Measurements from ENCODE around the gene HSPA6.
"Not testable (repeated sequence)": the region's sequence is repeated elsewhere in the genome, so short reads cannot be mapped to it uniquely, and the experiment has no call there.

DNA sequence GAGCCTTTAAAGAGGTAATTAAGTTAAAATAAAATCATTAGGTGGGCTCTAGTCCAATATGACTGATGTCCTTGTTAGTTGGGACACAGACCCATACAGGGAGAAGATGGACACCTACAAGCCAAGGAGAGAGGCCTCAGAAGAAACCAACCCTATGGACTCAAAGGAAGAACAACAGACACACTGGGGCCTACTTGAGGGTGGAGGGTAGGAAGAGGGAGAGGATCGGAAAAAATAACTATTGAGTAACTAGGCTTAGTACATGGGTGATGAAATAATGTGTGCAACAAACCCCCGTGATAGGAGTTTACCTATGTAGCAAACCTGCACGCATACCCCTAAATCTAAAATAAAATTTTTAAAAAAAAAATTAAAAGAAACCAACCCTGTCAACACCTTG lies 30.0 kb downstream of the HSPA6 start:
- not testable (repeated sequence) for TF ChIP-seq TAF1 (IDR thresholded peaks at IDR 0.05; ENCODE audit: borderline replicate concordance, low read depth, low read length); POLR2A (IDR thresholded peaks at IDR 0.05; ENCODE audit: low read depth, low read length); POLR2AphosphoS5 (IDR thresholded peaks at IDR 0.05; ENCODE audit: low read depth, low read length)

Data from GM12892 (cell line).